ENCODE measurements around the gene BBS7.

BBS7 gene

DNA sequence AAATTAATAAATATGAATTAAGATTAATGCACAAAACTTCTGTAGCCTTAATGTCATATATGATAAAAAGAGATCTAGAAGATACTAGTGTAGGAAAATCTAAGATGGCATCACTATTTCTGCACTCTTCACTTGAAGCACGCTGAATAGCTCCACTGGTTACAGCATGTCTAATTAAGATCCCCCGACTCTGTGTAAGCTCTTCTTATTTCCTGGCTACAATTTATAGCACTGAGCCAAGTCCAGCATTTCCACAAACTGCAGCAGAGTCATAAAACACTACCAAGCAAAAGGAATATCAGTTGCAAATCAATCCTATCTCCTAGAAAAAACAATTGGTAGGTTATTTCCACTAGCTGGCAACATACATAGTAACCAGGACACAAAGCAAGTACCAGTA, 45.3 kb downstream of the BBS7 start:
- no peak for DNase-seq (ENCODE audit: low spot score)

GRCh38 chr4:121824171-121824527, 46.1 kb downstream of the BBS7 start:
- no peak for DNase-seq (ENCODE audit: low spot score)

DNA sequence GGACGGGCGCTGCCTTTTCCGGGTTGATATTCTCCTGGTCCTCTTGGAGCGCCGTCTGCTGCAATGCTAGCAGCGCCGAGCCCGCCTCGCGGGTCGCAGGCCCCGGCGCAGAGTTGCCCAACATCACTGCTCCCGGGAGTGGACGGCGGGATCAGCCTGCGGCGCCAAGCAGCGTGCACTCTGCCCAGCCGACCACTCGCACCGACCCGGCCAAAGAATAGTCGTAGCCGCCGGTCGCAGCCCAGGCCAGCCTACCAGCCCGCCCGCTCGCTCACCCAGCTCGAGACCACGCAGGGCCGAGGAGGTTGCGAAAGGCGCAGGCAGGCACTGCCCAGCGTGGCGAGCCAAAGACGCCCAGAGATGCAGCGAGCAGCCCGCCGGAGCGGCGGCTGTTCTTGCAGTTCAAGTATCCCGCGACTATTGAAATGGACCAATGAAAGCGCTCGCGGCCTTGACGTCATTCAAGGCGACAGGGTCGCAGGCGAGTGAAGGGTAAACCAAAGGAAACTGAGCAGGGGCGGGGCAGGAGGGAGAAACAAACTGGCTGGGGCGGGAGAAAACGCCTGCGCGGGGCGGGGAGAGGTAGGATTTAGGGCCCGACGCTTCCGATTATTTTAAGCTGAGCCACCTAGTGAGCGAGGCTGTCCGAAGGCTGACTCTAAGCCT, 46.6 kb downstream of the BBS7 start, which contains the start of gene CCNA2:
Gene CCNA2 (minus strand): TSS at position 379 of the 666 bp plus-strand sequence. CDS start 255 bp downstream, at position 124.
- DNase-seq (ENCODE audit: low spot score), result peak; percentile 92

GRCh38 chr4:121822796-121823504, 47.3 kb downstream of the BBS7 start:
- peak; percentile 57 for DNase-seq (ENCODE audit: low spot score)

DNA sequence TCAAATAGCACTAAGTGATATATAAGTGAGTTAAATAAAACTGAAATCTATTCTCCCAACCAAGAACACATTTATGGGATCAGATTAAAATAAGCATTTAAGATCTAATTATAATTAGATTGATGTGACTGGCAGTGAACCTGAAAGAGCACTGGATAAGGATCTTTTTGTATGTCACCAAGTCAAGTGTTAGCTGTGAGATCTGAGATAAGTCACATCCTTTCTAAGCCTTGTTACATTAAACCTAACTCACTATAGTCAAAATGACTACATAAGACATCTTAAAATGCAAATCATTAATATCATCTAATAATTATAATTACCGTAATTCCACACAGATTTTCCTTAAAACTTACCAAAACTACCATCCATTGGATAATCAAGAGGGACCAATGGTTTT, 48.2 kb downstream of the BBS7 start:
- no peak for DNase-seq (ENCODE audit: low spot score)

GRCh38 chr4:121819216-121819965, 50.9 kb downstream of the BBS7 start:
- DNase-seq (ENCODE audit: low spot score), result no peak

DNA sequence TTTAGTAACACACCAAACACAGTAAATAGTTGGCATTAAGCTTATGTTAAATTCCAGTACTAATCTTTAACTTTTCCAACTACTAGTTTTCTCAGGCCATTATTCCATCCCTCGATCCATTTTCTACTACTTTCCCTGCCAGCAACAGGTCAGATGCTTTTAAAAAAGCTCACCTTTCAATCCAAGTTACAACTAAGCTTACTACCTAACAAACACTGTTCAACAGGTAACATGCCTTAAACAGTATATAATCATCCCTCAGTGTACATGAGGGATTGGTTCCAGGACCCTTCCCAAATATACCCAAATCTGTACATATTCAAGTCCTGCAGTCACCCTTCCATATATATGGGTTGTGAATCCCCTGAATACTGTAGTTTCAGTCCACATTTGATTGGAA, 52.1 kb downstream of the BBS7 start:
- DNase-seq (ENCODE audit: low spot score), result no peak

GRCh38 chr4:121817701-121818100, 52.6 kb downstream of the BBS7 start:
- no peak for DNase-seq (ENCODE audit: low spot score)

DNA sequence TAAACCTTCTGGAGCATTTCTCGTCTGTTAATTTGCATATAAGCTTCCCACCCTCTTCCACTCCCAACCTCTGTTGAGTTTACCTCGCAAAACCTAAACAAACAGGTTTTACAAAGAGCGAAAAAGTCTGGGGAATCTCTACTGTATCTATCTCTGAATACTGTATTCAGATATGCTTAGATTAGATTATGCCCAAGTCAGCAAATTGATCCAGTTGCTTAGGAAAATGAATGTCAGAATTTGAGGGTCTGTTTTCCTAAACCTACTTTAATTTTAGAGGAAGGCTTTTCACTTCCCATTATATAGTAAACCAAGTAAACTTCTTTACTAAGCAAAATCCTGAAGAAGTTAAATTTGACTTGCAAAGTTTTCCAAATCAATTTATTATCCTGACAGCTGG, 53.3 kb downstream of the BBS7 start:
- no peak for DNase-seq (ENCODE audit: low spot score)

- DNase-seq (ENCODE audit: low spot score), result no peak
Observed at GRCh38 chr4:121814756-121815155, 55.5 kb downstream of the BBS7 start.

DNA sequence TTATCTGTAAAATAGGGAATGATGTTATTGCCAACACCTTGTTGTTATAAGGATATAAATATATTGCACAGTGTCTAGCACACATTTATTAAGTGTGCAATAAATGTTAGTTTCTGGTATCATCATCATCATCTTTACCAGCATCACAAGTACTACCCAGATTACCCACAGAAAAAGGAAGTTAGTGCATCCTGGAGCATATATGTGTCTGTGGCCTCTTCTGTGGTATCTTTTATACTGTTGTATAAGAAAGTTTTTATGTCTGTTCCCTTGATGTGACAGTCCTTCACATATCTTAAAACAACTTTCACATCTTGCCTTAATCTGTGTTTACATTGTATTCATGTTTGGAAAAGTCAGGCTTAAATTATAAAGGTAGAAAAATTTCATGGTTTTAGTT, 59.2 kb downstream of the BBS7 start:
- no peak for DNase-seq (ENCODE audit: low spot score)

GRCh38 chr4:121806411-121806810, 63.9 kb downstream of the BBS7 start:
- no peak for DNase-seq (ENCODE audit: low spot score)

GRCh38 chr4:121801715-121802075, 68.6 kb downstream of the BBS7 start:
- no peak for DNase-seq (ENCODE audit: low spot score)

DNA sequence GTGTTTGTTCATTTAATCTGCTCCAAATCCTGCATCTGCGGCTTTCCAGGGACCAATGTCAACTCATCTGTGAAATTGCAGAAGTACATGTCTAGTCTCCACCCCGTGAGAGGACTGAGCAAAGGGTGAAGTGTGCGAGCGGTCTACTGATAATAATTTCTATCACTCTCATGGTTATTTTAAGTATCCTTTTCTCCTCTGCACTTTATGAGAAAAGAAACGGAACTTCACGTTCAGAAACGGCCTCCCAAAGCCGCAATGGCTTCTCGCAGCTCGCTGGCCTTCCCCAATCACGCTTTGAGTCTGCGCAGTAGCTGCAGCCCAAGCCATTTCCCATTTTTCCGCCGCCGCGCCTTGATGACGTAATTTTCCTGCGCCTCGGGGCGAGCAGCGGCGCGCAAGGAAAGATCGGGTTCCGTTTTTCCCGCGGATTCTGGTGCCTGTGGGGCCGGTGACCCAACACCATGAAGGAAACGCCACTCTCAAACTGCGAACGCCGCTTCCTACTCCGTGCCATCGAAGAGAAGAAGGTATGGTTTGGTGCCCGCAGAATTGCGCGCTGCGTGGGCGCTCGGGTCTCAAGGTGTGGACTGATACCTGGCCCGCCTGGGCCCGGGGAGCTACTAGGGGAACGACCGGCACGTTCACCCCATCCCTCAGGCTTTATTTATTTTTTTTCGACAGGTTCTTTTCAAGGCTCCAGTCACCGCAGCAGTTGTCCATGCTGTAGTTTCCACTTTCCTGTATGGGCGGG, 69.1 kb downstream of the BBS7 start, which contains the start of gene EXOSC9:
Gene EXOSC9 (plus strand): TSS at position 363 of the 754 bp plus-strand sequence. CDS start 102 bp downstream, at position 465.
- DNase-seq (ENCODE audit: low spot score), result peak; percentile 87

DNA sequence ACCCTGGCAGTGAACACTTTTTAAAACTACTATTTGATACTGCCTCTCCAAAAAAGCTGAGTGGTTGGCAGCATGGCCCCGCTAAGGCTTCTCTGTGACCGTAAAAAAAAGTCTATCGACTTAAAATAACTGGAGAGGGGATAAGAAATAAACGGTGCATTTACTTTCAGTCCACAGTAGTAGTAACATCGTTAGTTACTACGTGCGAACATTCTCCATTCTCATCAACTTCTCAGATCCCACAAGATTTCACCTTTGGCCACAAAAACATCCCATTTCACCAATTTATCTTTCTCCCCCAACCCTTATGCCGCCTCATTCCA, 69.7 kb downstream of the BBS7 start:
- DNase-seq (ENCODE audit: low spot score), result no peak

DNA sequence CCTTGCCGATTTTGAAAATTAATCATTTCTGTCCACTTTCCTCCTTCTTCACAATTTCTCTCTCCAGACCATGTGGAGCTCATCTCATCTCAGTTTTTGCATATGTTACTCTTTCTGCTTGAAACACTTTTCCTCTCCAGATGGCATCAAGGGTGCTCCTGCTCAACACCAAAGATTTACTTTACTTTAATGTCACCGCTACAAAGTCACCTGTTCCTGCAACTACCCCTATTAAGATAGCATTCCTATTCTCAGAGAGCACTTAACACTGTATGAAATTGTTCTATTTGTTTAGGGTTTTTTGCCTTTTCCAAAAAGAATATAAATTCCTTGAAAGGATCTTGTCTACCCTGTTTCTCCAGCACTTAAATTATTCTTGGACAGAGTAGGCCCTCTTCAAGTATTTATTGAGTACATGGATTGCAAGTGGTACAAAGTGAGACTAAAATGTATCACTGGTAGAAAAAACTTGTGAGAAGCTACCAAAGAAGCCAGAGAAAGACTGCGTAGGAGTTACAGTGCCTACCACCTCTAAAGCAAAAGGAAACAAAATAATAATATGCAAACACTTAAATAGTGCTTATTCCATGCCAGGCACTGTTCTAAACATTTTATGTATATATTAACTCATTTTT, 70.3 kb downstream of the BBS7 start:
- no peak for DNase-seq (ENCODE audit: low spot score)

DNA sequence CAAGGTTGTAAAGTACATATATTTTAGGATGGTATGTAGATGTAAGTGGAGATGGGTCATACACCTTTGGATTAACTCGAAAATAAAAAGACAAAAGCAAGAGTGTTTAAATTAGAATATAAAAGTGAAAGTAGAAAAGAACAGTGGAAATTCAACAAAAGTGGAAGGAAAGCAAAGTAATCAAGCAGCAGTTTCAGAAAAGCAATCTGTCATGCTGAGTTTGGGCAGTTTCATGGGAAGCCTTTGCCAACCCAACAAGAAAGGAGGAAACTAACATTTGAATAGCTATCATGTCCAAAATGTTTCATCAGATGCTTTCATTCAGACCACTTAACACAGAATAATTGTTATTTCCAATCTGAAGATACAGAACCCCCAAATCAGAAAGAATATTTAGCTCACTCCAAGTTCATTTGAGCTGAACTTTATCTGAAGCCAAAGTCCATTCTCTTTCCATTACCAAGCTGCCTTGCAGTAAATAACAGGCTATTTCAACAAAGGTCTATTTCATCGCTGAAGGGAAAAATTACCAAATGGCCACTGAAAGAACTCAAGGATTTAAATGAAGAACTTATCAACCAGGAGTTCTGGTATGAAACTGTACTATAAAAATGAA, 71.0 kb downstream of the BBS7 start:
- DNase-seq (ENCODE audit: low spot score), result no peak

DNA sequence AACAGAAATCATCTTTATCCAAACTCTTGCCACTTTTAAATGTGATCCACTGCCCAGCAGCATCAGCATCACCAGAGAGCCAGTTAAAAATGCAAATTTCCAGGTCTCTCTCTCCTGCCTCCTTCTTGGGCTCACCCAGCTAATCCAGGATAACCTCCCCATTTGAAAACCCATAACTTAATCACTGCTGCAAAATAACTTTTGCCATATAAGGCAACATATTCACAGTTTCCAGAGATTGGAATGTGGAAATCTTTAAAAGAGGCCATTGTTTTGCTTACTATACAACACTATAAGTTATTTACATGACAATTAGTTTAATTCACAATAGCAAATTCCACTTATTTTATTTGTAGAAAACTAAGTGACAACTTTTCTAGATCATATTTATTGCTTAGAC, 74.0 kb downstream of the BBS7 start:
- no peak for DNase-seq (ENCODE audit: low spot score)

GRCh38 chr4:121794505-121795188, 75.6 kb downstream of the BBS7 start:
- DNase-seq (ENCODE audit: low spot score), result no peak

GRCh38 chr4:121792966-121793365, 77.3 kb downstream of the BBS7 start:
- DNase-seq (ENCODE audit: low spot score), result no peak

DNA sequence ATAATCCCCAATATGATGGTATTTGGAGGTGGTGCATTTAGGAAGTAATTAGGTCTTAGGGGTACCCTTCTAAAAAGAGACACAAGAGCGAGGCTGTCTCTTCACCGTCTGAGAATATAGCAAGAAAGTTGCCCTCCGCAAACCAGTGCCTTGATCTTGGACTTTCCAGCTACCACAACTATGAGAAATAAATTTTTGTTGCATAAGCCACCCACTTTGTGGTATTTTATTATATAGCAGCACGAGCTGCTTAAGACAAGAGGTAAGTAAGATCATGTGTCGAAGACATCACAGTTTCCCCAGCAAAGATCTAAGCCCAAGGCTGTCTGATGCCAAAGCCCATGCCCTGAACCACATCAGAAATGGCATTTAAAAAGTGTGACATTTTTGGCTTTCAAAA, 78.8 kb downstream of the BBS7 start:
- DNase-seq (ENCODE audit: low spot score), result no peak

Data from kidney capillary endothelial cell (primary cell).